Uterus (tissue), 2 donors: ENCODE data around the gene SEMA3D.

Experiments used
- CTCF ChIP-seq, 4 experiments: fragments of 200-600 bp in 2 of 4; fragments of 450-650 bp in 2 of 4; sonication (generic) in 2 of 4; IDR thresholded peaks; one replicate each; pipeline ENCODE4 v1.5.1; 2016 to 2019; ENCODE audit warnings: antibody characterized with exemption in 4 of 4, mild to moderate bottlenecking in 2 of 4, moderate library complexity in 1 of 4
- POLR2A ChIP-seq, 2 donors: fragments of 450-650 bp; IDR thresholded peaks; one replicate each; pipeline ENCODE4 v1.6.1; 2016; ENCODE audit warnings: antibody characterized with exemption in 2 of 2, mild to moderate bottlenecking in 1 of 2, moderate library complexity in 1 of 2

DNA sequence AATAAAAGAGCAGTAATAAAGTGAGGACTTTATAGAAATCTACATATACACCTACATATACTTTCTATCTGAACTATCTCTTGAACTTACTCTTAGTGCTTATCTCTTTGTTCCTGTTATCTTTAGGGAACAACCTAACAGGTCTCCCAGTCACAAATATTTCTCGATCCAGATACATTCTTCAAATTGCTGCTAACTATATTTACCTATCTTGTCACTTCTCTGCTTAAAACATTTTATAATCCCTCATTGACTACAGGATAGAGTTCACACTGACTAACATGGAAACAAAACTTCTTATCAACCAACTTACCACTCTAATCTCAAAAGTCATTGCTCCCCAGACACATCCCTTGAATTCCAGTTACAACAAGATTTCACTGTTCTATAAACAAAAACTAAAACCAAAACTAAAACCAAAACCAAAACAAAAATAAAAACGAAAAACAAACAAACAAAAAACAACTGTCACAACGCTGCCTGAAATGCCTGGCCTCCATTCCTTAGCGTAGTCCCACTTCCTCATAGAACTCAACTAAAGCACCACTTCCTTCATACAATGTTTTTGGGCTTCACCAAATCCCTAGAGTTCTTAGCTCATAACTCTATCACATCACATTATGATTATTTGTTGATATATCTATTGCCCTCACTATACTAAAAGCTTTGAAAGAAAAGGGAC lies 134.7 kb downstream of the SEMA3D start:
- TF ChIP-seq CTCF (IDR thresholded peaks at IDR 0.05) (no peak), POLR2A (IDR thresholded peaks at IDR 0.05) (no peak)
